GM21723 (cell line): Measurements from ENCODE around the gene TEN1.
"Not testable (repeated sequence)": the region's sequence is repeated elsewhere in the genome, so short reads cannot be mapped to it uniquely, and the experiment has no call there.

Source experiments
- ATAC-seq: cut with Tn5 transposase; IDR thresholded peaks from one replicate; pipeline ENCODE4 v1.9.1; 2021; ENCODE audit warnings: mild to moderate bottlenecking, moderate library complexity; ENCODE audit not compliant: unreplicated experiment

The TEN1 gene

GRCh38 chr17:76024353-76024752 lies 45.3 kb downstream of the TEN1 start:
- ATAC-seq: no peak

GRCh38 chr17:76025294-76025693 lies 46.3 kb downstream of the TEN1 start:
- ATAC-seq: no peak

- no peak for ATAC-seq
Observed at GRCh38 chr17:76026714-76027158, 47.7 kb downstream of the TEN1 start.

- ATAC-seq: no peak
Observed at GRCh38 chr17:76027159-76027839, 48.3 kb downstream of the TEN1 start, which contains the start of gene EVPL. EVPL (minus strand) TSS chr17:76027306; CDS start chr17:76027198, 108 bp downstream.

GRCh38 chr17:76032073-76032779 lies 53.2 kb downstream of the TEN1 start:
- ATAC-seq: no peak

- no peak for ATAC-seq
Observed at GRCh38 chr17:76032780-76033108, 53.7 kb downstream of the TEN1 start.

GRCh38 chr17:76033139-76033538 lies 54.1 kb downstream of the TEN1 start:
- no peak for ATAC-seq

- no peak for ATAC-seq
Observed at GRCh38 chr17:76034428-76035350, 55.6 kb downstream of the TEN1 start.

GRCh38 chr17:76036497-76037261 lies 57.6 kb downstream of the TEN1 start:
- no peak for ATAC-seq

- no peak for ATAC-seq
Observed at GRCh38 chr17:76038050-76038449, 59.0 kb downstream of the TEN1 start.

GRCh38 chr17:76039121-76039520 lies 60.1 kb downstream of the TEN1 start:
- no peak for ATAC-seq

GRCh38 chr17:76040376-76040775 lies 61.3 kb downstream of the TEN1 start:
- ATAC-seq: no peak

GRCh38 chr17:76042868-76043267 lies 63.8 kb downstream of the TEN1 start:
- ATAC-seq: not testable (repeated sequence)

- not testable (repeated sequence) for ATAC-seq
Observed at GRCh38 chr17:76044475-76045007, 65.5 kb downstream of the TEN1 start.

- no peak for ATAC-seq
Observed at GRCh38 chr17:76046064-76046463, 67.0 kb downstream of the TEN1 start.

GRCh38 chr17:76048025-76048605 lies 69.1 kb downstream of the TEN1 start:
- ATAC-seq: no peak

GRCh38 chr17:76048711-76049110 lies 69.7 kb downstream of the TEN1 start:
- no peak for ATAC-seq

- no peak for ATAC-seq
Observed at GRCh38 chr17:76049239-76049638, 70.2 kb downstream of the TEN1 start.

- no peak for ATAC-seq
Observed at GRCh38 chr17:76049836-76050537, 70.9 kb downstream of the TEN1 start.
